Measurements from ENCODE around the gene HPCAL1.

The HPCAL1 gene

DNA sequence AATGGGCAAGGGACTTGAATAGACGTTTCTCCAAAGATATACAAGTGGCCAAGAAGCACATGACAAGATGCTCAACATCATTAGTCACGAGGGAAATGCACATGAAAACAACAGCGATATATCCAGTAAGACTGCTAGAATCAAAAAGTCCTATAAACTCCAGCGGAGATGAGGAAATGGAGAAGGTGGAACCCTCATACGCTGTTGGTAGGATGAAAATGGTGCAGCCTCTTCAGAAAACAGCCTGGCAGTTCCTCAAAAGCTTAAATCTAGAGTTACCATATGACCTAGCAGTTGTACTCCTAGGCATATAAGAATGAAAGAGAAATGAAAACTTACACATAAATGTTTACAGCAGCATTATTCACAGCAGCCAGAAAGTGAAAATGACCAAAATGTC lies 48.1 kb downstream of the HPCAL1 start:
- Histone ChIP-seq H3K18ac (ENCODE audit: low read length) (no peak overlapping the region), H4K12ac (ENCODE audit: low read depth, low read length) (no peak overlapping the region), H3K9ac (ENCODE audit: low read length) (no peak overlapping the region), H3K27me3 (ENCODE audit: insufficient read depth, low read length) (no peaks in the 10 kb centered on the region), H4K8ac (ENCODE audit: low read depth, low read length) (no peak overlapping the region), H3K36me3 (ENCODE audit: control insufficient read depth in 1 of 2, insufficient read depth in 2 of 2, low read length in 2 of 2) (no peaks in the 10 kb centered on the region), H3K79me2 (ENCODE audit: control insufficient read depth, insufficient read depth, low read length, poor library complexity) (no peaks in the 10 kb centered on the region), H2BK120ac (ENCODE audit: insufficient read depth, low read length, poor library complexity) (no peak overlapping the region), H3K14ac (ENCODE audit: low read length) (no peak overlapping the region), H2AK5ac (ENCODE audit: low read length) (no peak overlapping the region), H3K27ac (ENCODE audit: low read depth, low read length) (no peak overlapping the region), H2BK5ac (ENCODE audit: low read depth, low read length, poor library complexity) (no peak overlapping the region), H3K79me1 (ENCODE audit: low read length) (no peaks in the 10 kb centered on the region), H3K9me3 (ENCODE audit: insufficient read depth, low read depth, low read length) (no peaks in the 10 kb centered on the region), H3K4me1 (ENCODE audit: control insufficient read depth in 1 of 2, insufficient read depth in 2 of 2, low read length in 2 of 2) (peaks cover 7 to 15% of the 10 kb centered on the region in 2 experiments), H4K91ac (ENCODE audit: low read depth, low read length) (no peak overlapping the region), H3K4ac (ENCODE audit: low read depth, low read length) (no peak overlapping the region), H2AFZ (ENCODE audit: insufficient read depth, low read length, poor library complexity) (no peak overlapping the region), H3K23ac (ENCODE audit: low read length) (no peak overlapping the region), H3K4me3 (ENCODE audit: low read depth, low read length) (no peak overlapping the region), H2BK12ac (ENCODE audit: low read length) (no peak overlapping the region), H3K4me2 (ENCODE audit: low read length) (no peak overlapping the region)
- DNase-seq = no peak
- WGBS (ENCODE audit: extremely low coverage, insufficient coverage, insufficient read length) = no CpG with 5 or more reads among the region's 5 CpGs

GRCh38 chr2:10352361-10352760 lies 49.7 kb downstream of the HPCAL1 start:
- Histone ChIP-seq H3K27ac (ENCODE audit: low read depth, low read length) (no peak overlapping the region), H3K4me2 (ENCODE audit: low read length) (no peak overlapping the region), H2BK5ac (ENCODE audit: low read depth, low read length, poor library complexity) (no peak overlapping the region), H3K9me3 (ENCODE audit: insufficient read depth, low read depth, low read length) (no peaks in the 10 kb centered on the region), H3K23ac (ENCODE audit: low read length) (no peak overlapping the region), H3K36me3 (ENCODE audit: control insufficient read depth in 1 of 2, insufficient read depth in 2 of 2, low read length in 2 of 2) (no peaks in the 10 kb centered on the region), H3K27me3 (ENCODE audit: insufficient read depth, low read length) (no peaks in the 10 kb centered on the region), H2AK5ac (ENCODE audit: low read length) (no peak overlapping the region), H3K4me3 (ENCODE audit: low read depth, low read length) (no peak overlapping the region), H3K4me1 (ENCODE audit: control insufficient read depth in 1 of 2, insufficient read depth in 2 of 2, low read length in 2 of 2) (peaks cover 12 to 21% of the 10 kb centered on the region in 2 experiments), H4K91ac (ENCODE audit: low read depth, low read length) (no peak overlapping the region), H3K18ac (ENCODE audit: low read length) (no peak overlapping the region), H4K12ac (ENCODE audit: low read depth, low read length) (no peak overlapping the region), H3K4ac (ENCODE audit: low read depth, low read length) (no peak overlapping the region), H3K79me2 (ENCODE audit: control insufficient read depth, insufficient read depth, low read length, poor library complexity) (no peaks in the 10 kb centered on the region), H2BK120ac (ENCODE audit: insufficient read depth, low read length, poor library complexity) (no peak overlapping the region), H2AFZ (ENCODE audit: insufficient read depth, low read length, poor library complexity) (no peak overlapping the region), H3K14ac (ENCODE audit: low read length) (no peak overlapping the region), H2BK12ac (ENCODE audit: low read length) (no peak overlapping the region), H4K8ac (ENCODE audit: low read depth, low read length) (no peak overlapping the region), H3K9ac (ENCODE audit: low read length) (no peak overlapping the region), H3K79me1 (ENCODE audit: low read length) (no peaks in the 10 kb centered on the region)
- no peak for DNase-seq
- WGBS (ENCODE audit: extremely low coverage, insufficient coverage, insufficient read length) = no CpG with 5 or more reads among the region's 5 CpGs

DNA sequence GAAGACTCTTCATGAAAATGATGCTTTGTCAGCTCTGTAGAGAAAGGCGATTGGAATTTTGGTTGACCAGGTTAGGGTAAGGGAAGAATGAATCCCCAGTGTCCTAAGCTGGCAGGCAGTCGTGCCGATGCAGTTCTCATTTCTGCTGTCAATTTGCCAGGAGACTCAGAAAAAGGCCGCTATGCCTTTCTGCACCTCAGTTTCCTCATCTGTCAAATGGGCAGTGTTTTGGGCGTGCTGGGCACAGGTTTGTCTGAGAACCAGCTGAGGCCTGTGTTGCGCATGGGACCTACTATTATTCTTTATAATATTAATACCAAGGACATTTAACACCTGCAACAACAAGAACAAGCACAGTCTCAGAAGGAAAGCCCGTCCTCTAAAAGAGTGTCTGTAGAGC lies 50.3 kb downstream of the HPCAL1 start:
- no peak overlapping the region for H4K8ac ChIP-seq (ENCODE audit: low read depth, low read length)
- H2BK120ac ChIP-seq (ENCODE audit: insufficient read depth, low read length, poor library complexity) = no peak overlapping the region
- no peak overlapping the region for H2AK5ac ChIP-seq (ENCODE audit: low read length)
- H3K4me3 ChIP-seq (ENCODE audit: low read depth, low read length) = no peak overlapping the region
- H2AFZ ChIP-seq (ENCODE audit: insufficient read depth, low read length, poor library complexity) = no peak overlapping the region
- no peak overlapping the region for H3K4ac ChIP-seq (ENCODE audit: low read depth, low read length)
- H3K18ac ChIP-seq (ENCODE audit: low read length) = no peak overlapping the region
- H3K9ac ChIP-seq (ENCODE audit: low read length) = no peak overlapping the region
- no peaks in the 10 kb centered on the region for H3K79me2 ChIP-seq (ENCODE audit: control insufficient read depth, insufficient read depth, low read length, poor library complexity)
- H3K4me1 ChIP-seq (ENCODE audit: control insufficient read depth in 1 of 2, insufficient read depth in 2 of 2, low read length in 2 of 2) = peaks cover 9 to 18% of the 10 kb centered on the region in 2 experiments
- WGBS (ENCODE audit: extremely low coverage, insufficient coverage, insufficient read length) = no CpG with 5 or more reads among the region's 7 CpGs
- H3K36me3 ChIP-seq (ENCODE audit: control insufficient read depth in 1 of 2, insufficient read depth in 2 of 2, low read length in 2 of 2) = no peaks in the 10 kb centered on the region
- no peak overlapping the region for H4K91ac ChIP-seq (ENCODE audit: low read depth, low read length)
- H2BK5ac ChIP-seq (ENCODE audit: low read depth, low read length, poor library complexity) = no peak overlapping the region
- no peak overlapping the region for H2BK12ac ChIP-seq (ENCODE audit: low read length)
- H3K14ac ChIP-seq (ENCODE audit: low read length) = no peak overlapping the region
- no peak overlapping the region for H3K23ac ChIP-seq (ENCODE audit: low read length)
- H3K27ac ChIP-seq (ENCODE audit: low read depth, low read length) = no peak overlapping the region
- no peaks in the 10 kb centered on the region for H3K79me1 ChIP-seq (ENCODE audit: low read length)
- no peak overlapping the region for H3K4me2 ChIP-seq (ENCODE audit: low read length)
- H4K12ac ChIP-seq (ENCODE audit: low read depth, low read length) = no peak overlapping the region
- H3K27me3 ChIP-seq (ENCODE audit: insufficient read depth, low read length) = no peaks in the 10 kb centered on the region
- no peak for DNase-seq
- no peaks in the 10 kb centered on the region for H3K9me3 ChIP-seq (ENCODE audit: insufficient read depth, low read depth, low read length)

- H2BK12ac ChIP-seq (ENCODE audit: low read length) = no peak overlapping the region
- no peaks in the 10 kb centered on the region for H3K9me3 ChIP-seq (ENCODE audit: insufficient read depth, low read depth, low read length)
- no peak overlapping the region for H3K4me2 ChIP-seq (ENCODE audit: low read length)
- H4K8ac ChIP-seq (ENCODE audit: low read depth, low read length) = no peak overlapping the region
- no peaks in the 10 kb centered on the region for H3K27me3 ChIP-seq (ENCODE audit: insufficient read depth, low read length)
- H3K79me1 ChIP-seq (ENCODE audit: low read length) = no peaks in the 10 kb centered on the region
- peak overlapping the region; percentile 3 for H3K27ac ChIP-seq (ENCODE audit: low read depth, low read length)
- DNase-seq = peak; percentile 96 to 98
- no peak overlapping the region for H2BK5ac ChIP-seq (ENCODE audit: low read depth, low read length, poor library complexity)
- no peak overlapping the region for H3K9ac ChIP-seq (ENCODE audit: low read length)
- no peak overlapping the region for H3K18ac ChIP-seq (ENCODE audit: low read length)
- no peaks in the 10 kb centered on the region for H3K36me3 ChIP-seq (ENCODE audit: control insufficient read depth in 1 of 2, insufficient read depth in 2 of 2, low read length in 2 of 2)
- no CpG with 5 or more reads among the region's 9 CpGs for WGBS (ENCODE audit: extremely low coverage, insufficient coverage, insufficient read length)
- no peak overlapping the region for H2BK120ac ChIP-seq (ENCODE audit: insufficient read depth, low read length, poor library complexity)
- no peak overlapping the region for H2AK5ac ChIP-seq (ENCODE audit: low read length)
- no peak overlapping the region for H3K4ac ChIP-seq (ENCODE audit: low read depth, low read length)
- H4K91ac ChIP-seq (ENCODE audit: low read depth, low read length) = no peak overlapping the region
- H3K4me3 ChIP-seq (ENCODE audit: low read depth, low read length) = no peak overlapping the region
- no peak overlapping the region for H3K14ac ChIP-seq (ENCODE audit: low read length)
- no peaks in the 10 kb centered on the region for H3K79me2 ChIP-seq (ENCODE audit: control insufficient read depth, insufficient read depth, low read length, poor library complexity)
- H2AFZ ChIP-seq (ENCODE audit: insufficient read depth, low read length, poor library complexity) = no peak overlapping the region
- H3K4me1 ChIP-seq (ENCODE audit: control insufficient read depth in 1 of 2, insufficient read depth in 2 of 2, low read length in 2 of 2) = peaks cover 9 to 18% of the 10 kb centered on the region in 2 experiments
- no peak overlapping the region for H3K23ac ChIP-seq (ENCODE audit: low read length)
- H4K12ac ChIP-seq (ENCODE audit: low read depth, low read length) = no peak overlapping the region
Observed at GRCh38 chr2:10353931-10354330, 51.2 kb downstream of the HPCAL1 start.
